Hematopoietic multipotent progenitor cell treated with erythropoietin and hydrocortisone succinate and interleukin-3 and kit ligand, for 4 days (in vitro differentiated cells): Measurements from ENCODE around the gene ROR1.
A peak's percentile ranks its signal among the peaks of the same experiment; 100 is the strongest.
"Not testable (repeated sequence)": the region's sequence is repeated elsewhere in the genome, so short reads cannot be mapped to it uniquely, and the experiment has no call there.

Experiments
- DNase-seq: peaks from one replicate; pipeline ENCODE4 v3.0.0-alpha.2; 2015

Gene ROR1

DNA sequence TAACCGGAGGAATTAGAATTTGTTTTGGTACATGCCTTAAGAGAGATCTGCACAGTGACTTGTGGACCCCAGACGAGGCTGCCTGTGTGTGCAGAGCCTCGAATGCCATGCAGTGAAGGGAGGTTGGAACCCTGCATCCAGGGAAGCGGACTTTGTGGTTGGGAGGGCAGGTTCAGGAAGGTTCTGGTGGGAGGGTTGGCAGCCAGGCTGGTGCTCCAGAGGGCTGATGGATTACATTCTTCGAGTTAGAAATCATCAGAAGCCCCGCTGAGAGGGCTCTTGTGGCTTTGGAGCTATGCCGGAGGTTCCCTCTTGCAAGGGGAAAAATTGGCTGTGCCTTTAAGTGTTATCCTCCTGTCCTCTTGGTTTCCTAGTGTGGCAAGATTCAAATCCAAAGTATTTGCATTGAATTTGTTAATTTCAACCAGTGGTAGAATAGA lies 21.1 kb downstream of the ROR1 start:
- no peak for DNase-seq

GRCh38 chr1:63795455-63795854 lies 21.6 kb downstream of the ROR1 start:
- no peak for DNase-seq

GRCh38 chr1:63797056-63797726 lies 23.4 kb downstream of the ROR1 start:
- no peak for DNase-seq

DNA sequence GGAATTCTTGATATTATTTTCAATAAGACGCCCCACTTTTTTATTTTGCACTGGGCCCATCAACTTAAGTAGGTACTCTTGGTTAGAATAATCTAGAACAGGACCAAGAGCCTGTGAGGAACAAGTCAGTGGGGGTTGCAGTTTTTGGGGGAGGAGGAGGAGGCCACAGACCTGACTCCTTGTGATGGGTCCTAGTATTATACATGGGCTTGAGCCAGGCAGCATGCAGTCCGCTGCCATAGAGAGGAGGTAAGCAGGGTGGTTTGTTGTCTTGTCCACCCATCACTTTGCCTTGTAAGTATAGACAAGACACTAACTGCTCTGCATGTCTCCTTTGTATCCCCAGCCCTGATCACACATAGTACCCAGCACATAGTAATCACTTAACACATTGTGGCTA lies 24.5 kb downstream of the ROR1 start:
- no peak for DNase-seq

- no peak for DNase-seq
These were observed 25.5 kb downstream of the ROR1 start for GRCh38 chr1:63799307-63799706.

- DNase-seq = no peak
These were observed 26.0 kb downstream of the ROR1 start for GRCh38 chr1:63799820-63800219.

DNA sequence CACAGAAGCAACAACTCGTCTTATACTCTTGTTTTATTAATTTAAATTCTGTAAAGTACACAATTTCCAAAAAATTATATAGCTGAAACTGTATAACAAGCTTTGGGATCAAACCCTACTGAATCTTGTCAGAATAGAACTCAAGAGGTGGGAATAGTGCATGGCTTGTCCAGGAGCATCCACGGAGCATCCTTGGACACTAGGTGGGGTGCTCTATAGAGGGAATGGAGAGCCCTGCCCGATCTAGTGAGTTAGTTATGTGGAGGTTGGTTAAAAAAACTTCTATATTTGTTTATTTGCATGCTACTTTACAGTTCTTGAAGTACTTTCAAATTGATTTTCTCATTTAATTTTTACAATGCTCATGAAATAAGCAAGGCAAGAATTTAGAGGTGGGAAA lies 28.3 kb downstream of the ROR1 start:
- no peak for DNase-seq

- DNase-seq = no peak
These were observed 31.1 kb downstream of the ROR1 start for GRCh38 chr1:63804829-63805484.

DNA sequence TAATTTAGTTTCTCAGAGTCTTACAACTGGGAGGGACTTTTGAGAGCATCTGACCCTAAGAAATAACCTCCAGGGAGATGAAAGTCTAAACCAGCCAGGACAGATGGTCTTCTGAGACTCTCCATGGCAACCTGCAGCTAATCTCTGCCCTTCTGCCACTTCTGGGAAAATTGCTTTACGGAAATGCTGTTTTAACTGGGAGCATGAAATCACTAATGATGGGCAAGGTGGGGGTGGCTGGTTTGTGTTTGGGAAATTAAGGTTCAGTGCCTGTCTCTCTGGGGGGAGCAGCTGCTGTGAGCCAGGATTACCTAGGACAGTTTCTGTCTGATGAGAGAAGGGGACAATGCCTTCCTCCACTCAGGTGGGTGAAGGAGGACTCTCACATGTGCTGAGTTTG lies 33.2 kb downstream of the ROR1 start:
- DNase-seq = no peak

DNA sequence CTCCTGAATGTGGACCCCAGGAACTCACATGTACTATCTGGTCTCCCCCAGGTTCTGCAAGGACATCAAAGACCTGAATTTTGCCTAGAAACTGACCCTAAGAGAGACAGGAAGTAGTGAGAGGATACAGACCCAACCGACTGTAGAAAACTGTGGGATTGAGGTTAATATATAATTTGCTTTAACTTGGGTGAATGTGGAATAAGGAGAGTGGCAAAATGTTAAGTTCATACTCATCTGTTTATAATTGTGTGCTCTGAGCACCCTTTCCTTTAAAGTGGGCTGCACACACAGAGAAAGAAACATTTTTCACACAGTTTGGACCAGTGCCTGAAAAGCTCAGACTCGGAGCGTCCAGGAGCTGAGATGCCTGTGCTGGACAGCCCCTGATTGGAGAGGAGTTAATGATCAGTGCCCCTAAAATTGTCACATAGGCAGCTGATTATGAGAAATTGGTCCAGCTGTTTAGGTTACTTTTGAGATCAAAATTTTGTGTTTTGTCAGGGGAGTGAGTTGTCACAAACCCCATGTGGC lies 37.2 kb downstream of the ROR1 start:
- DNase-seq = no peak

DNA sequence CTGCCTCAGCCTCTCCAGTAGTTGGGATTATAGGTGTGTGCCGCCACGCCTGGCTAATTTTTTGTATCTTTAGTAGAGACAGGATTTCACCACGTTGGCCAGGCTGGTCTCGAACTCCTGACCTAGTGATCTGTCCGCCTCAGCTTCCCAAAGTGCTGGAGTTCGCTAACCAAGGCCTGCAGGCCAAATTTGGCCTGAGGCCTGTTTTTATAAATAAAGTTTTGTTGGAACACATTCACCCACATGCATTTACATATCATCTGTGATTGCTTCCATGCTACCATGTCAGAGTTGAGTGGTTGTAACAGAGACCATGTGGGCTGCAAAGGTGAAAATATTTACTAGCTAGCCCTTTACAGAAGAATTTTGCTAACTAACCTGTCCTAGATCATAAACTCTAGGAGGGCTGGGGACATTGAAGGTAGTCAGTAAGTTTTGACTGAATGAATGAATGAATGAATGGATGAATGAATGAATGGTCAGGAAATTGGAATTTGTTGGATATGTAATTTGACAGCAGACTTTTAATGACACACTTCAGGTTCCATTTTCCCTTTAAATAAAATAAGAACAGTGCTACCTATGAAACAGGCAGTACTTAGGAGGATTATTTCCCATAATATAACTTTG lies 38.4 kb downstream of the ROR1 start:
- no peak for DNase-seq

DNA sequence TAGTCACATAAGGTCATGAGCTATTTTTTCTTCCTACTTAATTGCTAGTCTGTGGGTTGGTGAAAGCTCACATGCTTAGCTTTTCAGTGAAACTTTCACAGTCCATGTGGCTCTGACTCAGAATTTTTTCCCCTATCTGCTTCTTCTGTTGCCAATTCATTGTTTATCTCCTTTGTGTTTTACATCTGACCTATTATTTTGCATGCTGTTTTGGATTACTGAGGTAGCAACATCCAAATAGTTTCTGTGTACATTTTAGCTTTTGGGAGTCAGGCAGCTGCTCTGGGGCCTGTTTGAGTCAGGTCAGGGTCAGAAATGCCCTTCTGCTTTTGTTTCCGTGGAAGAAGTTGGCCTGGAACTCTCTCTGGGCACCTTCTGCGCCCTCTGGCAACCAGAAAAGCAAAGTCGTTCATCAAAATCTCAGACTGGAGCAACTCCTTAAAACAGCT lies 40.0 kb downstream of the ROR1 start:
- DNase-seq = no peak

GRCh38 chr1:63816217-63816815 lies 42.5 kb downstream of the ROR1 start:
- not testable (repeated sequence) for DNase-seq

DNA sequence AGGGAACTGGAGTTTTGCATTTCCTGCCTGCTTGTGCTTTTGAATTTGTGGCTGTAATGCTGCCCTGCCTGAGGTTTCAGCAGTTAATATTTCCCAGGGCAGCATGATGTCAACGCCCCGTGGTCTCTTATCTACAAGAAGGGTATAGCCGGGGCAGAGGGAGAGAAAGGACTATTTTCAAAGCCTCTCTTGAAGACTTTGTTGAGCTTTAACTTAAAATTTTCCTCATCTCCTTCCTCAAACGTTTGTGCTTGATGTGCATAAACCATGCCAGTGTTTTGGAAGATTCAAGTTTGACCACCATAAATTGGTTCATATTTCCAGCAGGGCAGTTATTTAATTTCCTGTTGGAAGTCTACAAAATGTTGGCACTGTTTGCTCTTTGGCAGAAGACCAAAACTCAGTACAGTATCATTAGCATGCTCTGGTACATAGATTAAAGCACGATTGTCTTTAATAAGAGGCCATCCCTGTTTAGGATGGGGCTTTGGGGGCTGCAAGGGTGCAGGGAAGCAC lies 43.4 kb downstream of the ROR1 start:
- peak; percentile 81 for DNase-seq

GRCh38 chr1:63817700-63818099 lies 43.9 kb downstream of the ROR1 start:
- DNase-seq = no peak

- no peak for DNase-seq
These were observed 44.9 kb downstream of the ROR1 start for GRCh38 chr1:63818567-63819325.

DNA sequence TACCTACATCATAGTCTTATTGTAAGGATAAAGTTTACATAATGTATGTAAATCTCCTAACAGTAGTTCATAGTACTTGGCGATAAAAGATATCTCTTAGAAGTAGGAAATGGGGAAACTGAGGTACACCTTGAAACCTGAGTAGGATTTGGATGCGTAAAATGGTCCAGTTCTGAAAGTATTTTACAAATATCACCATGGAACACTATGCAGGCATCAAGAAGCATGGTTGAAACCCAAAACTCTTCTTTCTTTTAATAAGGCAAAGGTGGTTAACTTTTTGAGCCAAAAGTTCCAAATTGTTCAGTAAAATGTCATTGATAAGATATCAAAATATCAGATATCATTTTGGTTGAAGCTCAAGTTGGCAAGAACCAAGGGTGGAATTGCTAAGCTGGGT lies 46.0 kb downstream of the ROR1 start:
- no peak for DNase-seq

- DNase-seq = peak; percentile 8
These were observed 47.5 kb downstream of the ROR1 start for GRCh38 chr1:63821091-63822005.

DNA sequence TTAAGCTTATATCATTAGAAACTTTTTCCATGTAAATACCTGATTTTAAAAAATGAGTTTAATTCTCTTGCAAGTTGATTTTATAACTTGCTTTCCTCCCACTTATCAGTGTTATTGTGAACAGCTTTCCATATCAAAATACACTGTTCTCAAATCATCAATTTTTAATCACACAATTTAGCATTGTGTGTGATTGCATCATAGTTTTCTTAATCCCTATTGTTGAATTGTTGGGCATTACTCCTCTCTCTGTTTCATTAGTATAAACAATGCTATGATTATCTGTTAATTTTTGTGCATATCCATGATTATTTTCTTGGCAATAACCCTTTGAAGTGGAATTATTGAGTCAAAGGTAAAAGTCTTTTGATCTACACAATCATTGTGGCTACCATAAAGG lies 48.7 kb downstream of the ROR1 start:
- no peak for DNase-seq

GRCh38 chr1:63824451-63824850 lies 50.6 kb downstream of the ROR1 start:
- DNase-seq = no peak

DNA sequence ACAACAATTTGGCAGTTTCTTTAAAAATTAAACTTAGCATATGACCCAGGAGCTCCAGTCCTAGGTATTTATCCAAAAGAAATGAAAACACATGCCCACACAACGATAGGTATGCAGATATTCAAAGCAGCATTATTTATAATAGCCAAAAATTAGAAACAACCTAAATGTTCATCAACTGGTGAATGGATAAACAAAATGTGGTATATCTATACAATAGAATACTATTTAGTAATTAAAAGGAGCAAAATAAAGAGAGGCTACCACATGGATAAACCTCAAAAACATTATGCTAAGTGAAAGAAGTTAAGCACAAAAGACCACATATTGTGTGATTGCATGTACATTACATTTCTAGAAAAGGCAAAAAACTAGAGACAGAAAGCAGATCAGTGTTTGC lies 51.3 kb downstream of the ROR1 start:
- DNase-seq = no peak
